PFSK-1 (cell line): ENCODE results near the gene MYB.

Experiments used
- FOXP2 ChIP-seq: optimal IDR thresholded peaks from 2 replicates; pipeline ENCODE3; 2011; ENCODE audit warnings: borderline replicate concordance, control low read depth, inconsistent platforms; ENCODE audit not compliant: insufficient read depth; ENCODE audit errors: extremely low read length, extremely low read depth
- POLR2AphosphoS5 ChIP-seq: IDR thresholded peaks from 2 replicates; pipeline ENCODE4 v1.6.1; 2012; ENCODE audit warnings: low read depth, mild to moderate bottlenecking, control low read depth, low read length, moderate library complexity
- TAF1 ChIP-seq: IDR thresholded peaks from 2 replicates; pipeline ENCODE4 v1.6.1; 2012; ENCODE audit warnings: low read length, control low read depth, borderline replicate concordance; ENCODE audit not compliant: insufficient read depth

- TF ChIP-seq POLR2AphosphoS5 (no peak), TAF1 (no peak), FOXP2 (no peak)
Observed at GRCh38 chr6:135141182-135141581, 39.9 kb upstream of the MYB start.
